ENCODE data around the gene AZU1.

Gene AZU1

GRCh38 chr19:802498-803098 is 25.0 kb upstream of the AZU1 start:
- TF ChIP-seq TAF1 (IDR thresholded peaks at IDR 0.05; ENCODE audit: borderline replicate concordance, insufficient read depth, low read length) (no peak), REST (IDR thresholded peaks at IDR 0.05; ENCODE audit: insufficient read depth in 1 of 2, low read depth in 2 of 2, low read length in 2 of 2) (no peak), SIN3A (IDR thresholded peaks at IDR 0.05; ENCODE audit: borderline replicate concordance, insufficient read depth, low read length) (no peak), FOXP2 (optimal IDR thresholded peaks at IDR 0.05; ENCODE audit: borderline replicate concordance, extremely low read depth, extremely low read length, insufficient read depth) (no peak), POLR2AphosphoS5 (IDR thresholded peaks at IDR 0.05; ENCODE audit: low read depth, low read length) (no peak)

- TF ChIP-seq TAF1 (IDR thresholded peaks at IDR 0.05; ENCODE audit: borderline replicate concordance, insufficient read depth, low read length) = no peak
- TF ChIP-seq POLR2AphosphoS5 (IDR thresholded peaks at IDR 0.05; ENCODE audit: low read depth, low read length) = no peak
- TF ChIP-seq SIN3A (IDR thresholded peaks at IDR 0.05; ENCODE audit: borderline replicate concordance, insufficient read depth, low read length) = no peak
- no peak for TF ChIP-seq FOXP2 (optimal IDR thresholded peaks at IDR 0.05; ENCODE audit: borderline replicate concordance, extremely low read depth, extremely low read length, insufficient read depth)
- TF ChIP-seq REST (IDR thresholded peaks at IDR 0.05; ENCODE audit: insufficient read depth in 1 of 2, low read depth in 2 of 2, low read length in 2 of 2) = no peak
Measured at GRCh38 chr19:803099-803561, 24.5 kb upstream of the AZU1 start.

GRCh38 chr19:803686-804418 is 23.8 kb upstream of the AZU1 start:
- TF ChIP-seq SIN3A (IDR thresholded peaks at IDR 0.05; ENCODE audit: borderline replicate concordance, insufficient read depth, low read length) (no peak), REST (IDR thresholded peaks at IDR 0.05; ENCODE audit: insufficient read depth in 1 of 2, low read depth in 2 of 2, low read length in 2 of 2) (no peak), FOXP2 (optimal IDR thresholded peaks at IDR 0.05; ENCODE audit: borderline replicate concordance, extremely low read depth, extremely low read length, insufficient read depth) (no peak), TAF1 (IDR thresholded peaks at IDR 0.05; ENCODE audit: borderline replicate concordance, insufficient read depth, low read length) (no peak), POLR2AphosphoS5 (IDR thresholded peaks at IDR 0.05; ENCODE audit: low read depth, low read length) (no peak)

GRCh38 chr19:804419-805165 is 23.0 kb upstream of the AZU1 start:
- no peak for TF ChIP-seq REST (IDR thresholded peaks at IDR 0.05; ENCODE audit: insufficient read depth in 1 of 2, low read depth in 2 of 2, low read length in 2 of 2)
- TF ChIP-seq POLR2AphosphoS5 (IDR thresholded peaks at IDR 0.05; ENCODE audit: low read depth, low read length) = no peak
- TF ChIP-seq SIN3A (IDR thresholded peaks at IDR 0.05; ENCODE audit: borderline replicate concordance, insufficient read depth, low read length) = no peak
- TF ChIP-seq TAF1 (IDR thresholded peaks at IDR 0.05; ENCODE audit: borderline replicate concordance, insufficient read depth, low read length) = no peak
- TF ChIP-seq FOXP2 (optimal IDR thresholded peaks at IDR 0.05; ENCODE audit: borderline replicate concordance, extremely low read depth, extremely low read length, insufficient read depth) = no peak
